SK-N-SH treated with all-trans-retinoic acid at 6 μM for 48 hours (cell line): Measurements from ENCODE around the gene APOH.

Source experiments
- ATAC-seq: fragments of 200-7000 bp; cut with Tn5 transposase; 3 replicates; pipeline ENCODE4 v1.9.1; 2020; ENCODE audit warnings: mild to moderate bottlenecking, moderate library complexity
- BACH2 ChIP-seq: fragments of 250-450 bp; sonication (Bioruptor Pico); IDR thresholded peaks from 2 replicates; pipeline ENCODE4 v1.9.0; 2021; ENCODE audit warnings: mild to moderate bottlenecking, borderline replicate concordance
- CSDC2 ChIP-seq: fragments of 250-450 bp; sonication (Bioruptor Pico); IDR thresholded peaks from 2 replicates; pipeline ENCODE4 v1.5.0; 2020; ENCODE audit warnings: mild to moderate bottlenecking, moderate library complexity
- ISL1 ChIP-seq: fragments of 250-450 bp; sonication (Bioruptor Pico); IDR thresholded peaks from 2 replicates; pipeline ENCODE4 v2.1.2; 2022; ENCODE audit warnings: mild to moderate bottlenecking, moderate library complexity
- OSR1 ChIP-seq: fragments of 250-450 bp; sonication (Bioruptor Pico); IDR thresholded peaks from 2 replicates; pipeline ENCODE4 v1.8.0; 2022; ENCODE audit warnings: moderate library complexity, mild to moderate bottlenecking, inconsistent platforms
- PPARA ChIP-seq: fragments of 250-450 bp; sonication (Bioruptor Pico); IDR thresholded peaks from 2 replicates; pipeline ENCODE4 v1.5.0; 2020; ENCODE audit warnings: mild to moderate bottlenecking, borderline replicate concordance
- RARB ChIP-seq: fragments of 250-450 bp; sonication (Bioruptor Pico); IDR thresholded peaks from 2 replicates; pipeline ENCODE4 v1.8.0; 2021; ENCODE audit warnings: mild to moderate bottlenecking, moderate library complexity
- SNAI2 ChIP-seq: fragments of 250-450 bp; sonication (Bioruptor Pico); IDR thresholded peaks from 2 replicates; pipeline ENCODE4 v1.5.0; 2020; ENCODE audit warnings: mild to moderate bottlenecking, moderate library complexity
- TCF4 ChIP-seq: fragments of 250-450 bp; sonication (Bioruptor Pico); IDR thresholded peaks from 2 replicates; pipeline ENCODE4 v1.8.0; 2021; ENCODE audit warnings: mild to moderate bottlenecking, moderate library complexity, borderline replicate concordance
- TOX ChIP-seq: fragments of 250-450 bp; sonication (Bioruptor Pico); IDR thresholded peaks from 2 replicates; pipeline ENCODE4 v1.8.0; 2021; ENCODE audit warnings: mild to moderate bottlenecking, moderate library complexity, borderline replicate concordance
- ZC3H10 ChIP-seq: fragments of 250-450 bp; sonication (Bioruptor Pico); IDR thresholded peaks from 2 replicates; pipeline ENCODE4 v1.5.1; 2021; ENCODE audit warnings: mild to moderate bottlenecking, moderate library complexity
- ZFP3 ChIP-seq: fragments of 250-450 bp; sonication (Bioruptor Pico); IDR thresholded peaks from 2 replicates; pipeline ENCODE4 v1.5.0; 2020; ENCODE audit warnings: mild to moderate bottlenecking, moderate library complexity
- ZFP30 ChIP-seq: fragments of 450-650 bp; formaldehyde crosslinking; IDR thresholded peaks from 2 replicates; pipeline ENCODE4 v1.5.0; 2022; ENCODE audit warnings: mild to moderate bottlenecking, moderate library complexity
- ZNF565 ChIP-seq: fragments of 450-650 bp; formaldehyde crosslinking; conservative IDR thresholded peaks from 2 replicates; pipeline ENCODE4 v1.5.0; 2020; ENCODE audit warnings: low read depth, mild to moderate bottlenecking, moderate library complexity
- ZNF70 ChIP-seq: fragments of 450-650 bp; formaldehyde crosslinking; IDR thresholded peaks from 2 replicates; pipeline ENCODE4 v1.5.0; 2020; ENCODE audit warnings: mild to moderate bottlenecking, moderate library complexity
- ZNF8 ChIP-seq: fragments of 450-650 bp; formaldehyde crosslinking; IDR thresholded peaks from 2 replicates; pipeline ENCODE4 v1.5.0; 2020; ENCODE audit warnings: mild to moderate bottlenecking, moderate library complexity
- TF ChIP-seq, protein P1 (sequence below): fragments of 250-450 bp; sonication (Bioruptor Pico); IDR thresholded peaks from 2 replicates; pipeline ENCODE4 v1.5.1; 2020; ENCODE audit warnings: low read depth, mild to moderate bottlenecking, moderate library complexity
- TF ChIP-seq, protein P2 (sequence below): fragments of 250-450 bp; sonication (Bioruptor Pico); IDR thresholded peaks from 2 replicates; pipeline ENCODE4 v1.5.0; 2020; ENCODE audit warnings: mild to moderate bottlenecking, moderate library complexity
- TF ChIP-seq, protein P3 (sequence below): fragments of 250-450 bp; sonication (Bioruptor Pico); IDR thresholded peaks from 2 replicates; pipeline ENCODE4 v1.8.0; 2020; ENCODE audit warnings: mild to moderate bottlenecking, moderate library complexity, borderline replicate concordance
- TF ChIP-seq, protein P4 (sequence below): fragments of 250-450 bp; sonication (Bioruptor Pico); IDR thresholded peaks from 2 replicates; pipeline ENCODE4 v1.5.1; 2021; ENCODE audit warnings: mild to moderate bottlenecking, moderate library complexity

Gene APOH

DNA sequence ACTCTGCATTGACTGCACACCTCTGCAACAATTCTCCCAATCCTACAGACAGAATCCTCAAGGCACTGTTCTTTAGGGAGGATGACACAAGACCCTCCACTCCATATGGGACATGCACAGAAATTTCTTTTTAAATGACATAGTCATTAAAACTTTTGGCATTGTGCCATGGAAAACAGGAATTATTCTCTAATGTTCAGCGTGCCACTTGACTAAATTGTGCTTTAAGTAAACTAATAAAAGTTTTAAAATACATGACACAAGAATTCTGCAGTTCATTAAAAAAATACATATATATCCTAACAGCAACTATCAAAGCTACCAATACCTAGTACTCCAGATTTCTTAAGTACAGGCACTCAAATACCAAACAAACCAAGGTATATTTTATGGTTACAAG is 53.3 kb downstream of the APOH start (continued):
- TF ChIP-seq, protein P1, sequence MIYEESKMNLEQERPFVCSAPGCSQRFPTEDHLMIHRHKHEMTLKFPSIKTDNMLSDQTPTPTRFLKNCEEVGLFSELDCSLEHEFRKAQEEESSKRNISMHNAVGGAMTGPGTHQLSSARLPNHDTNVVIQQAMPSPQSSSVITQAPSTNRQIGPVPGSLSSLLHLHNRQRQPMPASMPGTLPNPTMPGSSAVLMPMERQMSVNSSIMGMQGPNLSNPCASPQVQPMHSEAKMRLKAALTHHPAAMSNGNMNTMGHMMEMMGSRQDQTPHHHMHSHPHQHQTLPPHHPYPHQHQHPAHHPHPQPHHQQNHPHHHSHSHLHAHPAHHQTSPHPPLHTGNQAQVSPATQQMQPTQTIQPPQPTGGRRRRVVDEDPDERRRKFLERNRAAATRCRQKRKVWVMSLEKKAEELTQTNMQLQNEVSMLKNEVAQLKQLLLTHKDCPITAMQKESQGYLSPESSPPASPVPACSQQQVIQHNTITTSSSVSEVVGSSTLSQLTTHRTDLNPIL (CRISPR knock-in tag), result no peak
- TF ChIP-seq ZC3H10 (CRISPR knock-in tag) (no peak), ZNF565 (CRISPR knock-in tag) (no peak), ZNF8 (CRISPR knock-in tag) (no peak), PPARA (CRISPR knock-in tag) (no peak)

DNA sequence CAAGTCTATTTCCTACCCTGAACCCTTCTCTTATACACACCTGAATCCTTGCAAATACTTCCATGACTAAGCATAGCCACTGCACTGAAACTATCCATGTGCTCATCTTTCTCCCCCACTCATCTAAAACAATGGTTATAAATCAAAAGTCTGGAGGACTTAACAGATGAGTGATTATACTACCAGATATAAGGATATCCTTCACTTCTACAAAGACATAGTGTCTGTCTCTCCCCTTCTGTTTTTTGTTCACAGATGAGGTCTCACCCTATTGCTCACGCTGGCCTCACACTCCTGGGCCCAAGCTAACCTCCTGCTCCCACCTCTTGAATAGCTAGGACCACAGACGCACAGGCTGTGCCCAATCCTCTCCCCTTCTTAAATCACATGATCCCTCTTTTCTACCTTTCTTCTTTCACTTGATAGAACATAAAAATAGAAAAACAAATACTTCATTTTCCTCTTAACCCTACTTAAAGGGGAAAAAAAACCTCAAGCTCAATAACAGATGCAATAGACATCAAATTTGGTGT is 56.5 kb downstream of the APOH start:
- no peak for TF ChIP-seq ZFP30 (CRISPR knock-in tag)
- TF ChIP-seq PPARA (CRISPR knock-in tag), result no peak
- TF ChIP-seq ZFP3, result no peak
- TF ChIP-seq ZNF8 (CRISPR knock-in tag), result no peak
- no peak for TF ChIP-seq CSDC2 (CRISPR knock-in tag)
- TF ChIP-seq ZNF70 (CRISPR knock-in tag), result no peak
- no peak for TF ChIP-seq OSR1
- no peak for TF ChIP-seq SNAI2 (CRISPR knock-in tag)
- TF ChIP-seq, protein P2, sequence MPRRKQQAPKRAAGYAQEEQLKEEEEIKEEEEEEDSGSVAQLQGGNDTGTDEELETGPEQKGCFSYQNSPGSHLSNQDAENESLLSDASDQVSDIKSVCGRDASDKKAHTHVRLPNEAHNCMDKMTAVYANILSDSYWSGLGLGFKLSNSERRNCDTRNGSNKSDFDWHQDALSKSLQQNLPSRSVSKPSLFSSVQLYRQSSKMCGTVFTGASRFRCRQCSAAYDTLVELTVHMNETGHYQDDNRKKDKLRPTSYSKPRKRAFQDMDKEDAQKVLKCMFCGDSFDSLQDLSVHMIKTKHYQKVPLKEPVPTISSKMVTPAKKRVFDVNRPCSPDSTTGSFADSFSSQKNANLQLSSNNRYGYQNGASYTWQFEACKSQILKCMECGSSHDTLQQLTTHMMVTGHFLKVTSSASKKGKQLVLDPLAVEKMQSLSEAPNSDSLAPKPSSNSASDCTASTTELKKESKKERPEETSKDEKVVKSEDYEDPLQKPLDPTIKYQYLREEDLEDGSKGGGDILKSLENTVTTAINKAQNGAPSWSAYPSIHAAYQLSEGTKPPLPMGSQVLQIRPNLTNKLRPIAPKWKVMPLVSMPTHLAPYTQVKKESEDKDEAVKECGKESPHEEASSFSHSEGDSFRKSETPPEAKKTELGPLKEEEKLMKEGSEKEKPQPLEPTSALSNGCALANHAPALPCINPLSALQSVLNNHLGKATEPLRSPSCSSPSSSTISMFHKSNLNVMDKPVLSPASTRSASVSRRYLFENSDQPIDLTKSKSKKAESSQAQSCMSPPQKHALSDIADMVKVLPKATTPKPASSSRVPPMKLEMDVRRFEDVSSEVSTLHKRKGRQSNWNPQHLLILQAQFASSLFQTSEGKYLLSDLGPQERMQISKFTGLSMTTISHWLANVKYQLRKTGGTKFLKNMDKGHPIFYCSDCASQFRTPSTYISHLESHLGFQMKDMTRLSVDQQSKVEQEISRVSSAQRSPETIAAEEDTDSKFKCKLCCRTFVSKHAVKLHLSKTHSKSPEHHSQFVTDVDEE (CRISPR knock-in tag), result no peak
- TF ChIP-seq TCF4 (CRISPR knock-in tag), result no peak
- no peak for TF ChIP-seq ISL1
- TF ChIP-seq TOX (CRISPR knock-in tag), result no peak
- TF ChIP-seq, protein P3, sequence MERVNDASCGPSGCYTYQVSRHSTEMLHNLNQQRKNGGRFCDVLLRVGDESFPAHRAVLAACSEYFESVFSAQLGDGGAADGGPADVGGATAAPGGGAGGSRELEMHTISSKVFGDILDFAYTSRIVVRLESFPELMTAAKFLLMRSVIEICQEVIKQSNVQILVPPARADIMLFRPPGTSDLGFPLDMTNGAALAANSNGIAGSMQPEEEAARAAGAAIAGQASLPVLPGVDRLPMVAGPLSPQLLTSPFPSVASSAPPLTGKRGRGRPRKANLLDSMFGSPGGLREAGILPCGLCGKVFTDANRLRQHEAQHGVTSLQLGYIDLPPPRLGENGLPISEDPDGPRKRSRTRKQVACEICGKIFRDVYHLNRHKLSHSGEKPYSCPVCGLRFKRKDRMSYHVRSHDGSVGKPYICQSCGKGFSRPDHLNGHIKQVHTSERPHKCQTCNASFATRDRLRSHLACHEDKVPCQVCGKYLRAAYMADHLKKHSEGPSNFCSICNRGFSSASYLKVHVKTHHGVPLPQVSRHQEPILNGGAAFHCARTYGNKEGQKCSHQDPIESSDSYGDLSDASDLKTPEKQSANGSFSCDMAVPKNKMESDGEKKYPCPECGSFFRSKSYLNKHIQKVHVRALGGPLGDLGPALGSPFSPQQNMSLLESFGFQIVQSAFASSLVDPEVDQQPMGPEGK, result no peak
- no peak for ATAC-seq

DNA sequence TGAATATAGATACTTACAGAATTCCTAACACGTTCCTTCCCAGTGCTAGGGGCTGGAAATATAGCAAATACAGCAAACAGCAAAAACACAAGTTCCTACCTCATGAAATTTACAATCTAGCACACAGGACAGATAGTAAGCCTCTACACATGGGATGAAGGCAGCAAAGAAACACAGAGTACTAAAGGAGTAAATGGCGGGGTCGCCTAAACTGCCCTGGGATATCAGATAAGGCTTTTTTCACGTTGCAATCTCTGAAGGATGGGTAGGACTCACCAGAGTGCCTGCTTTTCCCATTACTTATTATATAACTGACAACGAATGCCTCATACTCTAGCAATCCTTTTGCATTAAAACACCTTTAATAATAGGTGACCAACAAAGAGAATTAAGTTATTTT is 57.1 kb downstream of the APOH start:
- no peak for ATAC-seq

More for the DNA sequence above, 57.1 kb downstream of the APOH start:
- TF ChIP-seq PPARA (CRISPR knock-in tag) (no peak), BACH2 (no peak), TOX (CRISPR knock-in tag) (no peak), RARB (CRISPR knock-in tag) (no peak), ZFP3 (no peak), ZFP30 (CRISPR knock-in tag) (no peak), ISL1 (no peak)
- TF ChIP-seq, protein P4, sequence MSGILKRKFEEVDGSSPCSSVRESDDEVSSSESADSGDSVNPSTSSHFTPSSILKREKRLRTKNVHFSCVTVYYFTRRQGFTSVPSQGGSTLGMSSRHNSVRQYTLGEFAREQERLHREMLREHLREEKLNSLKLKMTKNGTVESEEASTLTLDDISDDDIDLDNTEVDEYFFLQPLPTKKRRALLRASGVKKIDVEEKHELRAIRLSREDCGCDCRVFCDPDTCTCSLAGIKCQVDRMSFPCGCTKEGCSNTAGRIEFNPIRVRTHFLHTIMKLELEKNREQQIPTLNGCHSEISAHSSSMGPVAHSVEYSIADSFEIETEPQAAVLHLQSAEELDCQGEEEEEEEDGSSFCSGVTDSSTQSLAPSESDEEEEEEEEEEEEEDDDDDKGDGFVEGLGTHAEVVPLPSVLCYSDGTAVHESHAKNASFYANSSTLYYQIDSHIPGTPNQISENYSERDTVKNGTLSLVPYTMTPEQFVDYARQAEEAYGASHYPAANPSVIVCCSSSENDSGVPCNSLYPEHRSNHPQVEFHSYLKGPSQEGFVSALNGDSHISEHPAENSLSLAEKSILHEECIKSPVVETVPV (CRISPR knock-in tag), result no peak
- TF ChIP-seq, protein P1 (CRISPR knock-in tag), result no peak
- TF ChIP-seq, protein P3, result no peak
